GM12878 (cell line): Measurements from ENCODE around the gene ZDHHC5. TPM values are rescaled to one million over a fixed set of nuclear protein-coding genes. Genes with fewer than 3 reads are reported as not detected.

Experiments
- ATAC-seq: fragments of 200-7000 bp; cut with Tn5 transposase; 3 replicates; pipeline ENCODE4 v1.9.1; 2020; ENCODE audit warnings: mild to moderate bottlenecking, moderate library complexity
- BruUV-seq: library from RNA; stranded (reverse); fragments of 400-500 nt; replicated peaks from 2 replicates; lab custom pipeline; 2021; lab: Mats Ljungman, UMichigan
- CTCF ChIA-PET: fragments of 300-600 bp; sonication (Branson Sonifier 250); formaldehyde crosslinking; extraction: SDS; loops from one replicate; lab custom pipeline; 2021; ENCODE audit warnings: inconsistent platforms; lab: Yijun Ruan, JAX
- POLR2A ChIA-PET: fragments of 350-600 bp; formaldehyde crosslinking; extraction: SDS; loops from one replicate; lab custom pipeline; 2021; ENCODE audit warnings: inconsistent platforms; lab: Charles Lee
- RAD21 ChIA-PET: fragments of 300-600 bp; sonication (Branson Sonifier 250); formaldehyde crosslinking; loops from one replicate; lab custom pipeline; 2023; ENCODE audit warnings: antibody characterized with exemption; ENCODE audit not compliant: unreplicated experiment; lab: Charles Lee
- SMC1A ChIA-PET: fragments of 300-600 bp; sonication (Branson Sonifier 250); formaldehyde crosslinking; loops from one replicate; lab custom pipeline; 2023; ENCODE audit not compliant: unreplicated experiment, uncharacterized antibody; lab: Charles Lee
- DNase-seq: peaks from one replicate; pipeline ENCODE4 v3.0.0-alpha.2; 2011; ENCODE audit warnings: low read depth, low spot score
- FAIRE-seq: peaks from 3 replicates; lab custom pipeline; 2011; peaks lifted over from hg19 to GRCh38; lab: Jason Lieb, UNC
- H2AFZ ChIP-seq: 2 replicates; pipeline ENCODE4 v1.6.0; 2011; ENCODE audit warnings: low read depth, low read length, control low read depth; ENCODE audit not compliant: control insufficient read depth
- H3K27ac ChIP-seq: 2 replicates; pipeline ENCODE4 v1.5.1; 2011; ENCODE audit warnings: control low read depth; ENCODE audit not compliant: control insufficient read depth, insufficient read depth
- H3K27me3 ChIP-seq, 2 experiments: replicated peaks in 1 of 2; 2 replicates each; pipeline versions ENCODE4 v1.6.0 to v1.6.1; 2011; ENCODE audit warnings: low read length in 1 of 2; ENCODE audit not compliant: control insufficient read depth in 2 of 2, insufficient read depth in 2 of 2
- H3K36me3 ChIP-seq, 2 experiments: 2 replicates each; pipeline ENCODE4 v1.5.1; 2011; ENCODE audit warnings: low read length in 1 of 2; ENCODE audit not compliant: control insufficient read depth in 2 of 2, insufficient read depth in 2 of 2
- H3K4me1 ChIP-seq: 2 replicates; pipeline ENCODE4 v1.6.1; 2011; ENCODE audit warnings: mild to moderate bottlenecking, low read length, moderate library complexity, mixed read lengths; ENCODE audit not compliant: control insufficient read depth, insufficient read depth
- H3K4me2 ChIP-seq: 2 replicates; pipeline ENCODE4 v1.6.0; 2011; ENCODE audit warnings: control low read depth; ENCODE audit not compliant: control insufficient read depth, insufficient read depth
- H3K4me3 ChIP-seq: fragments of 200-600 bp; sonication (generic); 2 replicates; pipeline ENCODE4 v1.5.1; 2016
- H3K79me2 ChIP-seq: 2 replicates; pipeline ENCODE4 v1.6.0; 2011; ENCODE audit warnings: low read length; ENCODE audit not compliant: control insufficient read depth, insufficient read depth
- H3K9ac ChIP-seq: 2 replicates; pipeline ENCODE4 v1.8.0; 2011; ENCODE audit warnings: low read length, control low read depth, mixed read lengths; ENCODE audit not compliant: control insufficient read depth, insufficient read depth
- H3K9me3 ChIP-seq: replicated peaks from 3 replicates; pipeline ENCODE4 v1.5.1; 2011; ENCODE audit warnings: mild to moderate bottlenecking, low read length; ENCODE audit not compliant: control insufficient read depth, insufficient read depth
- H4K20me1 ChIP-seq: 2 replicates; pipeline ENCODE4 v1.6.0; 2011; ENCODE audit not compliant: control insufficient read depth, insufficient read depth
- CBX5 ChIP-seq: sonication (generic); IDR thresholded peaks from 2 replicates; pipeline ENCODE4 v1.6.1; 2016; ENCODE audit warnings: low read depth, moderate library complexity, mild to moderate bottlenecking, inconsistent platforms
- FOXM1 ChIP-seq: IDR thresholded peaks from 2 replicates; pipeline ENCODE4 v1.6.1; 2012; ENCODE audit warnings: low read depth, mild to moderate bottlenecking, inconsistent platforms, low read length, moderate library complexity
- NBN ChIP-seq: fragments of 450-650 bp; IDR thresholded peaks from 2 replicates; pipeline ENCODE4 v1.6.1; 2016
- NR2C2 ChIP-seq: IDR thresholded peaks from 2 replicates; pipeline ENCODE4 v1.6.1; 2011; ENCODE audit warnings: borderline replicate concordance, low read depth; ENCODE audit not compliant: control insufficient read depth, insufficient read length
- RCOR1 ChIP-seq: conservative IDR thresholded peaks from 2 replicates; pipeline ENCODE4 v1.6.1; 2012; ENCODE audit warnings: low read depth, low read length, improper control_type of control experiment
- SMAD1 ChIP-seq: fragments of 450-650 bp; IDR thresholded peaks from 2 replicates; pipeline ENCODE4 v1.6.1; 2018; ENCODE audit warnings: mild to moderate bottlenecking, low read depth; ENCODE audit not compliant: partially characterized antibody
- SMARCA5 ChIP-seq: fragments of 450-650 bp; IDR thresholded peaks from 2 replicates; pipeline ENCODE4 v1.6.1; 2017; ENCODE audit warnings: mild to moderate bottlenecking
- TCF7 ChIP-seq: IDR thresholded peaks from 2 replicates; pipeline ENCODE4 v1.6.1; 2014; ENCODE audit warnings: antibody characterized with exemption, borderline replicate concordance
- WGBS: methylation state at CpG from one replicate; pipeline ENCODE4 v1.1.6; 2016; ENCODE audit warnings: low lambda C conversion rate; ENCODE audit not compliant: insufficient replicate concordance, insufficient coverage; ENCODE audit errors: missing lambda C conversion rate; 5-methylcytosine and 5-hydroxymethylcytosine counted together
- in situ Hi-C: fragments of 300-500 bp; cut with MboI; formaldehyde crosslinking; loops from 9 replicates; pipeline ENCODE4 v1.14.3; 2018; ENCODE audit warnings: mixed read lengths
- intact Hi-C: fragments of 100-400 bp; cut with micrococcal nuclease; formaldehyde crosslinking; loops from one replicate; pipeline ENCODE4 v1.14.2; 2022; ENCODE audit not compliant: unreplicated experiment
- polyA plus RNA-seq, 11 experiments: library from polyadenylated mRNA; depleted of rRNA in 4 of 11; unstranded in 6 of 11; stranded (reverse) in 5 of 11; fragments of >200 nt; fragmentation: Nextera tagmentation in 4 of 11; fragmentation: Illumina TruSeq in 1 of 11; extraction: Ambion mirVana in 4 of 11; extraction: Trizol in 1 of 11; gene quantifications; 1 replicate in 1 of 11; 2 replicates in 10 of 11; pipeline versions ENCODE4 v1.2.1 to v1.2.3, GENCODE V29; 2011 to 2016; ENCODE audit warnings: inconsistent platforms in 2 of 11, missing spikeins in 2 of 11, low read depth in 1 of 11
- total RNA-seq, 4 experiments: library from RNA; depleted of rRNA in 3 of 4; stranded (reverse); fragments of >200 nt in 3 of 4; fragmentation: Illumina TruSeq in 1 of 4; extraction: Trizol in 1 of 4; gene quantifications; 2 replicates each; pipeline versions ENCODE4 v1.2.1 to v1.2.3, GENCODE V29; 2013 to 2021
- TF ChIP-seq, protein P1 (sequence below): fragments of 450-650 bp; IDR thresholded peaks from 2 replicates; pipeline ENCODE4 v1.6.1; 2017; ENCODE audit warnings: borderline replicate concordance
- TF ChIP-seq, protein P2 (sequence below): IDR thresholded peaks from 2 replicates; pipeline ENCODE4 v1.6.1; 2011; ENCODE audit warnings: borderline replicate concordance, low read depth, mild to moderate bottlenecking, moderate library complexity, mixed read lengths, low read length; ENCODE audit not compliant: insufficient read depth; ENCODE audit errors: extremely low read length

Gene ZDHHC5
- total and polyA plus RNA-seq, 10 of the 15 experiments (the other 5 are each of a cell fraction or from before 2014, with no cell fraction given): 3.9 to 61.3 (median 37.6) TPM

- H3K27me3 ChIP-seq: no peaks in the 10 kb centered on the region
- ChIA-PET RAD21 (interaction anchor here (0.6 kb wide), 1 partner anchor 992 kb away, joined by 4 read pairs; no protein-coding TSS in a partner anchor), CTCF (interaction anchor here (0.9 to 1.5 kb wide), 4 partner anchors 24 to 120 kb away, joined by 3 to 5 read pairs (median 4); no protein-coding TSS in a partner anchor), POLR2A (interaction anchor here (0.8 to 1.2 kb wide), 3 partner anchors 16 to 61 kb away, joined by 3 to 5 read pairs (median 3); partner anchors contain the start of gene SELENOH), SMC1A (interaction anchor here (0.6 to 1.5 kb wide), 4 partner anchors 14 to 130 kb away, joined by 3 read pairs; no protein-coding TSS in a partner anchor)
- H4K20me1 ChIP-seq: peaks cover 2% of the 10 kb centered on the region; the same call in 1 of the 2 replicates
- DNase-seq: no peak
- peak overlapping the region; percentile 42; the same call in 1 of the 2 replicates for H3K27ac ChIP-seq
- no peak overlapping the region for H3K9ac ChIP-seq
- 89% methylated on average over 2 of the region's 2 CpGs for WGBS
- peaks cover 1 to 23% of the 10 kb centered on the region in 2 experiments for H3K36me3 ChIP-seq
- no peak overlapping the region for H3K4me3 ChIP-seq
- no peak for TF ChIP-seq NBN
- no peak for TF ChIP-seq FOXM1
- TF ChIP-seq, protein P1, sequence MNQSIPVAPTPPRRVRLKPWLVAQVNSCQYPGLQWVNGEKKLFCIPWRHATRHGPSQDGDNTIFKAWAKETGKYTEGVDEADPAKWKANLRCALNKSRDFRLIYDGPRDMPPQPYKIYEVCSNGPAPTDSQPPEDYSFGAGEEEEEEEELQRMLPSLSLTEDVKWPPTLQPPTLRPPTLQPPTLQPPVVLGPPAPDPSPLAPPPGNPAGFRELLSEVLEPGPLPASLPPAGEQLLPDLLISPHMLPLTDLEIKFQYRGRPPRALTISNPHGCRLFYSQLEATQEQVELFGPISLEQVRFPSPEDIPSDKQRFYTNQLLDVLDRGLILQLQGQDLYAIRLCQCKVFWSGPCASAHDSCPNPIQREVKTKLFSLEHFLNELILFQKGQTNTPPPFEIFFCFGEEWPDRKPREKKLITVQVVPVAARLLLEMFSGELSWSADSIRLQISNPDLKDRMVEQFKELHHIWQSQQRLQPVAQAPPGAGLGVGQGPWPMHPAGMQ: no peak
- TF ChIP-seq TCF7: no peak
- H3K4me2 ChIP-seq: peak overlapping the region; percentile 15; the same call in 1 of the 2 replicates
- in situ Hi-C loops (no loop called here), intact Hi-C loops (no loop called here)
- no peak overlapping the region for H2AFZ ChIP-seq
- no peaks in the 10 kb centered on the region for H3K9me3 ChIP-seq
- peaks cover 12% of the 10 kb centered on the region; the same call in 1 of the 2 replicates for H3K4me1 ChIP-seq
- BruUV-seq: no TSS peak
- peaks cover 49% of the 10 kb centered on the region for H3K79me2 ChIP-seq
- no peak for FAIRE-seq
- peak; percentile 67 for ATAC-seq
These were observed 12.6 kb downstream of the ZDHHC5 start for GRCh38 chr11:57680552-57680874.

DNA sequence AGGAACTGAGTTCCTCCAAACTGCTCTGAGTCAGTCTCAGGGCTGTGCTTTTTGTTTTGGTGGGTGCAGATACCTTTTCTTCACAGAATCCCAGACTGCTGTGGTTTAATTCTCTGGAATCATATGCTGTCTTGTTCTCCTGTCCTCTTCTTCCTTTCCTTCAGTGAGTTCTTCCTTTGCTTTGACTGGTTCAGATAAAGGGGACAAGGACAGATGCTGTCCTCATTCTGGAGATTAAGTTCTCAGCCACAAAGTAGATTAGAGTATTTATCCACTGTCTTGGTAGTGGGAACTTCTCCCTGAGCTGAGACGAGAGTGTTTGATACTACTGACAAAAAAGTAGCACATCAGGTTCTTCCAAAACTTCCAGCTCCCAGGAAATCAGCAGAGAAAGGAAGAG, 13.3 kb downstream of the ZDHHC5 start:
- 95% methylated on average over 1 of the region's 1 CpG for WGBS
- TF ChIP-seq CBX5: no peak
- TF ChIP-seq, protein P2, sequence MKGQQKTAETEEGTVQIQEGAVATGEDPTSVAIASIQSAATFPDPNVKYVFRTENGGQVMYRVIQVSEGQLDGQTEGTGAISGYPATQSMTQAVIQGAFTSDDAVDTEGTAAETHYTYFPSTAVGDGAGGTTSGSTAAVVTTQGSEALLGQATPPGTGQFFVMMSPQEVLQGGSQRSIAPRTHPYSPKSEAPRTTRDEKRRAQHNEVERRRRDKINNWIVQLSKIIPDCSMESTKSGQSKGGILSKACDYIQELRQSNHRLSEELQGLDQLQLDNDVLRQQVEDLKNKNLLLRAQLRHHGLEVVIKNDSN: no peak
- no peak for TF ChIP-seq FOXM1
- TF ChIP-seq SMAD1: no peak
- TF ChIP-seq RCOR1: no peak
- no peak for TF ChIP-seq NR2C2
- TF ChIP-seq SMARCA5: no peak

More for the DNA sequence above, 13.3 kb downstream of the ZDHHC5 start:
- Histone ChIP-seq H3K9ac (no peak overlapping the region), H3K9me3 (no peaks in the 10 kb centered on the region), H2AFZ (no peak overlapping the region), H3K79me2 (peaks cover 43% of the 10 kb centered on the region), H4K20me1 (peaks cover 2% of the 10 kb centered on the region; the same call in 1 of the 2 replicates), H3K4me1 (peaks cover 12% of the 10 kb centered on the region; the same call in 1 of the 2 replicates), H3K27ac (no peak overlapping the region), H3K27me3 (no peaks in the 10 kb centered on the region), H3K4me3 (no peak overlapping the region), H3K36me3 (peaks cover 1 to 21% of the 10 kb centered on the region in 2 experiments), H3K4me2 (no peak overlapping the region)
- ChIA-PET CTCF (interaction anchor here (0.9 to 1.5 kb wide), 4 partner anchors 25 to 119 kb away, joined by 3 to 5 read pairs (median 4); no protein-coding TSS in a partner anchor), SMC1A (interaction anchor here (1.2 to 1.5 kb wide), 2 partner anchors 38 to 61 kb away, joined by 3 read pairs; no protein-coding TSS in a partner anchor), RAD21 (no interaction called here), POLR2A (interaction anchor here (1.2 kb wide), 1 partner anchor 16 kb away, joined by 3 read pairs; no protein-coding TSS in a partner anchor)
- DNase-seq (no peak), ATAC-seq (no peak), FAIRE-seq (no peak)
- no TSS peak for BruUV-seq
- in situ Hi-C loops (no loop called here), intact Hi-C loops (no loop called here)
